GM12872 (cell line): ENCODE measurements around the gene MAJIN.
A peak's percentile ranks its signal among the peaks of the same experiment; 100 is the strongest.

ENCODE experiments used
- TF ChIP-seq, protein P1 (sequence below): IDR thresholded peaks from 3 replicates; pipeline ENCODE4 v1.5.1; 2011; ENCODE audit warnings: low read depth, mild to moderate bottlenecking, low read length, moderate library complexity; ENCODE audit not compliant: insufficient read depth

MAJIN gene

DNA sequence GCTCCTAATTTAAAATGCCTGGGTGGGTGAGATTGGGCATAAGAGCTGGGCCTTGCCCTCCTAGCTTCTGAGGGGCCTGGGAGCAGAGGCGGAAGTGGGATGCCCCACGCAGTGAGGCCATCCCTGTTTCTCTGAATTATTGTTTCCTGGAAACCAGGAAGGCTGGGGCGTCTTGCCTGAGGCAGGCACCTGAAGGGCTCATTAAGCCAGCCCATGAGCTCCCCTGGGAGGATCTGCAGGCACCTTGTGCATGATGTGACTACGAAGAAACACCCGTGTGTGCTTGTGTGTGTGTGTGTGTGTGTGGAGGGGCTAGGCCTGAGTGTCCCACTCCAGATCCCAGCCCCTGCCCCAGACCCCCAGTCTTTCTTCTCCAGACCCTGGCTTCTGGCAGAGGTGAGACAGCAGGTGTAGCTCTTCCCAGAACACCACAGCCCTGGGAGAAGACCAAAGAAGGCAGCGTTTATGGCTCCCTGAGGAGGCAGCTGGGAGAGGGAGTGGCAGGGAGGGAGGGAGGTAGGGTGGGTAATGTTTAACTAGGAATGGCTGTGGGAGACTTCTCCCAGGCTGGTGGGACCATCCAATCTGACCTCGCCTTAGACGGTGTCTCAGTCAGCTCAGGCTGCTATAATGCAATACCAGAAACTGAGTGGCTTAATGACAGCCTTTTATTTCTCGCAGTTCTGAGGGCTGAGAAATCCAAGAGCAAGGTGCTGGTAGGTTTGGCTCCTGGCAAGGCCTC, 27.0 kb upstream of the MAJIN start:
- TF ChIP-seq, protein P1, sequence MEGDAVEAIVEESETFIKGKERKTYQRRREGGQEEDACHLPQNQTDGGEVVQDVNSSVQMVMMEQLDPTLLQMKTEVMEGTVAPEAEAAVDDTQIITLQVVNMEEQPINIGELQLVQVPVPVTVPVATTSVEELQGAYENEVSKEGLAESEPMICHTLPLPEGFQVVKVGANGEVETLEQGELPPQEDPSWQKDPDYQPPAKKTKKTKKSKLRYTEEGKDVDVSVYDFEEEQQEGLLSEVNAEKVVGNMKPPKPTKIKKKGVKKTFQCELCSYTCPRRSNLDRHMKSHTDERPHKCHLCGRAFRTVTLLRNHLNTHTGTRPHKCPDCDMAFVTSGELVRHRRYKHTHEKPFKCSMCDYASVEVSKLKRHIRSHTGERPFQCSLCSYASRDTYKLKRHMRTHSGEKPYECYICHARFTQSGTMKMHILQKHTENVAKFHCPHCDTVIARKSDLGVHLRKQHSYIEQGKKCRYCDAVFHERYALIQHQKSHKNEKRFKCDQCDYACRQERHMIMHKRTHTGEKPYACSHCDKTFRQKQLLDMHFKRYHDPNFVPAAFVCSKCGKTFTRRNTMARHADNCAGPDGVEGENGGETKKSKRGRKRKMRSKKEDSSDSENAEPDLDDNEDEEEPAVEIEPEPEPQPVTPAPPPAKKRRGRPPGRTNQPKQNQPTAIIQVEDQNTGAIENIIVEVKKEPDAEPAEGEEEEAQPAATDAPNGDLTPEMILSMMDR = no peak

DNA sequence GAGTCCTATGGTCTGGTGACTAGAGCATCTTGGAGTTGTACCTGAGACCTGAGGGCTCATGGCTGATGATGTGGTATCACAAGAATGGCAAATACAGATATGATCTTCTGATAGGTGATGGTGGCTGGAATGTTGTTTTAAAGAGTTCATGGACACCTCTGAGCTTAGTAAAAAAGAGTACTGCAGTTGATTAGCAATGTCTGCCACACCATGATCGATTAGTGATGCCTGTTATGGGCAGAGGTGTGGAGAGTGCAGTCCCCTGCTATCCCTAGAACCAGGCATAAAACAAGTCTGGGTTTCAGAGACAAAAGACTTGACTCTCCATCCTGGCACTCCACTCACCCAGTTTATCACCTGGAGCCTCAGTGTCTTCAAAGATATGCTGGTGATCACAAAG, 26.2 kb upstream of the MAJIN start:
- TF ChIP-seq, protein P1 = no peak

DNA sequence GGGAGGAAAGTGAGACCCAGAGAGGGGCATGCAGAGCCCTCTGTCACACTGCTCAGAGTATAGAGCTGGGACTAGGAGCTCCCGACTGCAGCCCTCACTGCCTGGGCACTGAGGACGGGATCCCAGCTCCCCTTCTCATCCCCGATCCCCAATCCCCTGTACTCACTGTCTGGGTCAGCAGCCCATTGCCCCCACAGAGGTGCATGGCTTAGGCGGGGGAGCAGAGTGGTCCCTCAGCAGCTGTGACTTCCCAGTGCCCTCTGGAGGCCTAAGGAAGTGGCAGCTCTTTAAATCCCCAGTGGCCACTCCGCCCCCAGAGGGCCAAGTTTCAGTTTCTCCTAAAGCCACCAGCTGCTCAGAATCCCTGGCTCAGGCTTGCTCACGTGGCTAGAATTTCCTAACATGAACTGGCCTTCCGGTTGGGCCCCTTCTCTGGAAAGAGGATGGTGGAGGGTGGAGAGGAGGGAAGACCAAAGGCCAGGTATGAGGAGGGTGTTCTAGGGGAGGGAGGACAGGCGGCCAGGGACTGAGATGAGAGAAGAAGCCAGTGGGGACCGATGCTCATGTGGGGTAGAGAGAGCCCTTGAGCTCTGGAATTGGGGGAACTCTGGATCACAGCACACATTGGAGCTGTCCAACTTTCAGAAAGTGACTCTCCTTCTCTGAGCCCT, 24.9 kb upstream of the MAJIN start, which contains the start of gene BATF2:
Gene BATF2, minus strand, starts transcription at position 262 of the 671 bp plus-strand sequence. Its CDS starts 57 bp downstream, at position 205.
- TF ChIP-seq, protein P1 = peak; percentile 51

DNA sequence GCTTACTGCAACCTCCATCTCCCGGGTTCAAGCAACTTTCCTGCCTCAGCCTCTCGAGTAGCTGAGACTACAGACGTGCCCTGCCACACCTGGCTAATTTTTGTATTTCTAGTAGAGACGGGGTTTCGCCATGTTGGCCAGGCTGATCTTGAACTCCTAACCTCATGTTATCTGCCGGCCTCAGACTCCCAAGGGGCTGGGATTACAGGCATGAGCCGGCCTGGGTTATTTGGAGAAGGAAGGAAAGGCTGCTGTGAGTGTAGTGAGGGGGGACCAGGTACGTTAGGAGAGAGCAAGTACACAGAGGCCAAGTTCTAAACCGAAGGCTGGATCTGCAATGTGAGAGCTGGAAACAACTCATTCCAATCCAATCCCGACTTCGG, 24.4 kb upstream of the MAJIN start:
- TF ChIP-seq, protein P1 = no peak

DNA sequence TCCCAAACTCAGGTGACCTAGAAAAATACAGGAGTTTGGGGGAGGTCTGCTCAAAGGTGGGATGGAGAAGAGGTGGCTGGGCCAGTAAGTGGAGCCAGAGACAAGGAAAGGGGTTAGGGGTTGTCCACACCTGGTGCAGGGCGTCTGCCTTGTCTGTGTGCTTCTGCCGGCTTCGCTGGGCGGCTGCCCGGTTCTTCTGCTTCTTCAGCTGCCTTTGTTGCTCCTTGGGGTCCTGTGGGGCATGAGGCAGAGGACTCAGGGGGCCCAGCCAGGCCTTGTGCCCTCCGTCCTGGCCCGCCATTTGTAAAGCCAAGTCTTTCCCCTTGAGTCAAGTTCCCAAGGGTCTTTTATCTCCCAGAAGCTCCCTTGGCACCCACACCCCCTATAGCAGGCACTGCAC, 22.4 kb upstream of the MAJIN start:
- TF ChIP-seq, protein P1 = no peak

DNA sequence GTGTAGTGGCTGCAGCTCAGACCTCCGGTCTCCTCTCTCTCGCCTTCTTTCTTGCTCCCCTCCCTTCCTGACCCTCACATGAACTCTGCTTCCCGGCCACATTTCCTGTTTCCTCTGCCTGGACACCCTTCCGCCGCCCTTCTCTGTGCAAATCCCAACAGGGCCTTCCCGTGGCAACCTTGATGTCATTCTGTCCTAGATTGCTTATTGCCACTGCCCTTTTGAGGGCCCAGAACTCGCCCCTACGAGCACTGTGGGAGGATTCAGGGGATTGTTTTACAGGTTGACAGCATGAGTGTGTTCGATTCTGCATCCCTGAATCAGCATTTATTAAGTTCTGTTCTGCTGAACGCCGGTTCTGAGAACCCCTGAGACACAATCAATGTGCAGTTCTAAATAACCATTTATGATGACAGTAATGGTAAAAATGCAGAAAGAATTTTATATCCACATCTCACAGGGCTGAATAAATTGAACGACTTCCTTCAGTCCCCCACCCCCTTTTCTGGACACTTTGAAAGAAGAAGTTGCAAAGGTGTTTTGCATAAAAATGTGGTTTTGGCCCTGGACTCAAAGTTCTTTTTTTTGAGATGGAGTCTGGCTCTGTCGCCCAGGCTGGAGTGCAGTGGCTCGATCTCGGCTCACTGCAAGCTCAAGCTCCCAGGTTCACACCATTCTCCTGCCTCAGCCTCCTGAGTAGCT, 18.5 kb upstream of the MAJIN start:
- TF ChIP-seq, protein P1 = no peak

DNA sequence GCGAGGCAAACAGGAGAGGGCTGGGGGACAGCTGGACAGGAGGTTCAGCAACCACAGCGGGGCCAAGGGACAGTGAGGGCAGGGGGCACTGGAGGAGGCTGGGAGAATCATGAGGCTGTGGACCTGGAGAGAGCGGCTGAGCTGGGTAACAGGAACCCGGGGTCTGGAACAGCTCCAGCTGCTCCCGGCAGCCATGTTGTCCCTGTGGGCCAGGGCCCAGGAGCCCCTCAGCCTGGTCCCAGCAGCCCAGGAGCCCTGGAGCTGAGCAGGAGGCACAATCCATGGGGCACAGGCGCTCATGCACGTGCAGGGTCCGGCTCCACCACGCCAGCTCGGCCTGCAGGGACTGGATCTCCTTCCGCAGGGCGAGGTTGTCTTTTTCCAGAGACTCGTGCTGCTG, 17.5 kb upstream of the MAJIN start:
- TF ChIP-seq, protein P1 = no peak
